Muscle layer of colon (tissue), 2 donors: ENCODE data around the gene PAK1.
"Not testable (repeated sequence)": the region's sequence is repeated elsewhere in the genome, so short reads cannot be mapped to it uniquely, and the experiment has no call there.

ENCODE experiments used
- H3K27ac ChIP-seq: one replicate; pipeline ENCODE4 v1.7.0; 2013; ENCODE audit warnings: low read depth, mild to moderate bottlenecking, low read length, moderate library complexity
- H3K27me3 ChIP-seq, 2 donors: one replicate each; pipeline ENCODE4 v1.7.0; 2013; ENCODE audit warnings: low read length in 2 of 2, mild to moderate bottlenecking in 2 of 2; ENCODE audit not compliant: insufficient read depth in 2 of 2, control insufficient read depth in 1 of 2
- H3K36me3 ChIP-seq: one replicate; pipeline ENCODE4 v1.7.0; 2013; ENCODE audit warnings: mild to moderate bottlenecking, low read length; ENCODE audit not compliant: insufficient read depth
- H3K4me1 ChIP-seq: one replicate; pipeline ENCODE4 v1.7.0; 2013; ENCODE audit warnings: mild to moderate bottlenecking, low read length; ENCODE audit not compliant: insufficient read depth
- H3K4me3 ChIP-seq, 2 donors: one replicate each; pipeline ENCODE4 v1.7.0; 2013; ENCODE audit warnings: low read length in 2 of 2, low read depth in 1 of 2, mild to moderate bottlenecking in 1 of 2, moderate library complexity in 1 of 2
- H3K9ac ChIP-seq: one replicate; pipeline ENCODE4 v1.7.0; 2013; ENCODE audit warnings: low read length
- H3K9me3 ChIP-seq: one replicate; pipeline ENCODE4 v1.7.0; 2013; ENCODE audit warnings: mild to moderate bottlenecking, low read length
- donor health status: abdominal sarcoma.
- donor health status: Adenocarcinoma of cecum.

The PAK1 gene

DNA sequence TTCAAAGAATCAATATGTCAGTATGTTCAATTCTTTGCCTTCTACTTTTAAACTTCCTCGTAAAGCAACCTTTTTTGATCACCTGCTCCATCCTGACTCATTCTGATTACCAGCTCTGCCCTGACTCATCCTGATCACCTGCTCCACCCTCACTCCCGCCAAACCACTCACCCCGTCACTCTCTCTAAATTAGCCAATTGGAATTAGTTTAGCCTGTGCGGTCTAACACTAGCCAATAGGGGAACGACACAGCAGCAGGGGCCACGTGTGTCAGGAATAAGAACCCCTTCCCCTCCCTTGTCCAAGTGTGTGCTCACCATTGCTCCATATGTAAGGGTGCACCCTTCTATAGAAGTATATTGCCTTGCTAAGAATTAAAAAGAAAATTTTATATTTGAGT, 173.9 kb downstream of the PAK1 start:
- H3K4me3 ChIP-seq, H3K9ac ChIP-seq, H3K9me3 ChIP-seq, H3K27me3 ChIP-seq, H3K27ac ChIP-seq, H3K36me3 ChIP-seq, H3K4me1 ChIP-seq: not testable (repeated sequence)

DNA sequence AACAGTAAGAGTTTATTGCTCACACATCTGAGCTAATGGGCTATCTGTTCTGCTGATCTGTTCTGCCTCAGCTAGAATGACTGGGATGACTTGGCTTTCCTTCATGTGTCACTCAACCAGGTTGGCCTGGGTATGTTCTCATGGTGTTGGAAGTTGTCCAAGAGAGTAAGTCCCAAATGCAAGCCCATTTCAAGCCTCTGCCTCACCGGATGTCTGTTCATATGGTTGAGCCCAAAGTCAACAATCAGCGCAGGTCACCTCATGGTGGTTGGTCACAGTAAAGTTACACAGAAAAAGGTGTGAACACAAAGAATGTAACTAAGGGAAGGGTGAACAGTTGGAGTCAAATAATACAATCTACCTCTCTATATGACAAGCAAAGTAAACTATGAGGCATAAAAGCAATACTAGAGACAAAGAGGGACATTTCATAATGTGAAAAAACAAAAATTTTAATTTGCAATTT, 174.3 kb downstream of the PAK1 start:
- Histone ChIP-seq H3K4me1 (no peaks in the 10 kb centered on the region), H3K27me3 (no peaks in the 10 kb centered on the region), H3K9me3 (no peaks in the 10 kb centered on the region), H3K27ac (no peak overlapping the region), H3K9ac (no peak overlapping the region), H3K36me3 (no peaks in the 10 kb centered on the region), H3K4me3 (no peak overlapping the region)

DNA sequence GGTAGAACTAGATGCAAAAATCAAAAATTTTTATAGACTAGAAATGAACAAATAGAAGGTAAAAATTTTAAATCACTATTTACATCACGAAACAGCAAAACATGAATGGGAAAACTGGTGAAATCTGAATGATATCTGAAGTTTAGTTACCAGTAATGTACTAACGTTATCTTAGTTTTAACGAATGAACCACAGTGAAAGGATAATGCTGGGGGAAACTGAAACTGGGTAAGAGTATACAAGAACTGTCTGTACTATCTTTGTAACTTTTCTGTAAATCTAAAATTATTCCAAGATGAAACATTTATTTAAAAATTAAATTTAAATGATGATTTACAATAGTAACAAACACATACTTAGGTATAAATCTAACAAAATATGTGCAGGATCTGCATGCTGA, 179.9 kb downstream of the PAK1 start:
- Histone ChIP-seq H3K4me1 (no peaks in the 10 kb centered on the region), H3K9me3 (peaks cover 3% of the 10 kb centered on the region), H3K36me3 (no peaks in the 10 kb centered on the region)

GRCh38 chr11:77289737-77290136, 184.2 kb downstream of the PAK1 start:
- Histone ChIP-seq H3K4me1 (no peaks in the 10 kb centered on the region), H3K27ac (no peak overlapping the region), H3K9ac (no peak overlapping the region), H3K4me3 (no peak overlapping the region), H3K27me3 (no peaks in the 10 kb centered on the region), H3K36me3 (no peaks in the 10 kb centered on the region), H3K9me3 (peaks cover 3% of the 10 kb centered on the region)

More for the DNA sequence above, 179.9 kb downstream of the PAK1 start:
- Histone ChIP-seq H3K9ac (no peak overlapping the region), H3K27me3 (no peaks in the 10 kb centered on the region), H3K4me3 (no peak overlapping the region), H3K27ac (no peak overlapping the region)

DNA sequence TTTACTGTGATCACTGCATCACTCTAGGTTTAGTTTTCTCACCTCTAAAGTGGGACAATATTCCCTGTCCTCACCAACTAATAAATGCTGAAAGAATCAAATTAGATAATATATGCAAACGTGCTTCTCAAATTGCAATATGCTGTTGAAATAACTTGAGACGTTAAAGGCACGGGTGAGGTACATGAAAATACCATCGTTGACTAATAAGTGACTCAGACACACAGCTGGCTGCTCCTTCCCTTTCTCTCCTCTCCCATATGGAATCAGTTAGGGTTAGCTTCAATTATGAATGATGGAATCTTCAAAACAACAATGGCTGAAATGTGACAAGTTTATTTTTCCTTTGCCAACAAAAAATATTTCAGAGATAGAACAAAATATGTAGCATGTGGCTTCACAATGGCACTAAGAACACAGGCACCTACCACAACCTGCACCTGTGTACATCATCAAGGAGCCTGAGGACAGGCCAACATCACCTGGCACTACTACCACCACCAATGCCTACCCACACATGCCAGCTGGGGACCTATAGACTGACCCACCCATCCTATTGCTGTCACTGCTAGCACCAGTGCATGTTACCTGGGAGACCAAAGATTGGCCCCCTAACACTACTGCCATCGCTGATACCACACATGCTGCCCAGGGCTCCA, 186.2 kb downstream of the PAK1 start:
- Histone ChIP-seq H3K36me3 (no peaks in the 10 kb centered on the region), H3K9me3 (no peaks in the 10 kb centered on the region), H3K27me3 (no peaks in the 10 kb centered on the region), H3K9ac (no peak overlapping the region), H3K4me1 (no peaks in the 10 kb centered on the region), H3K27ac (no peak overlapping the region), H3K4me3 (no peak overlapping the region)

GRCh38 chr11:77287136-77287535, 186.8 kb downstream of the PAK1 start:
- no peak overlapping the region for H3K4me3 ChIP-seq
- no peak overlapping the region for H3K27ac ChIP-seq

GRCh38 chr11:77284476-77285468, 189.1 kb downstream of the PAK1 start:
- no peak overlapping the region for H3K4me3 ChIP-seq
- no peaks in the 10 kb centered on the region for H3K27me3 ChIP-seq
- H3K9ac ChIP-seq: no peak overlapping the region
- H3K27ac ChIP-seq: no peak overlapping the region
- H3K9me3 ChIP-seq: no peaks in the 10 kb centered on the region
- no peaks in the 10 kb centered on the region for H3K4me1 ChIP-seq
- no peaks in the 10 kb centered on the region for H3K36me3 ChIP-seq

More at GRCh38 chr11:77287136-77287535, 186.8 kb downstream of the PAK1 start:
- H3K9me3 ChIP-seq: no peaks in the 10 kb centered on the region
- H3K4me1 ChIP-seq: no peaks in the 10 kb centered on the region
- H3K9ac ChIP-seq: no peak overlapping the region
- no peaks in the 10 kb centered on the region for H3K36me3 ChIP-seq
- no peaks in the 10 kb centered on the region for H3K27me3 ChIP-seq

DNA sequence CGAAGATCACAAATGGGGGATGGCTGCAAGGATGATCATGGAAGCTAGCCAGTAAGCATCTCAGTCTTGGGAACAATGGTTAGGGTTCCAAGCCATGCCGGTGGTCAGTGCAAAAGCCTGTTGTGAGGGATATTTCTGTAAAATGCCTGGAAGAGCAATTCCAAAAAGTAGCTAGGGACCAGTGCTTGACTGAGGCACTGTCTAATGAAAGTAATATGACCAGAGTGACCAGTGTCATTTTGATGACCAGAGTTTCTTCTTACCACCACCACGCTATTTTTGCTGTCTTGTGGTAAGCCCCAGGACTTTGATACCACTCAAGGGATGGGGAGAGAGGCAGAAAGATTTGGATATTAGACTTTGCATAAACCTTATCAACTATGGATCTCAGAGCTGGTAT, 190.8 kb downstream of the PAK1 start:
- Histone ChIP-seq H3K9me3 (no peaks in the 10 kb centered on the region), H3K9ac (no peak overlapping the region), H3K4me1 (no peaks in the 10 kb centered on the region), H3K36me3 (no peaks in the 10 kb centered on the region), H3K27ac (no peak overlapping the region), H3K27me3 (no peaks in the 10 kb centered on the region), H3K4me3 (no peak overlapping the region)

GRCh38 chr11:77278595-77279506, 195.0 kb downstream of the PAK1 start:
- H3K36me3 ChIP-seq: no peaks in the 10 kb centered on the region
- H3K9me3 ChIP-seq: no peaks in the 10 kb centered on the region
- H3K27ac ChIP-seq: no peak overlapping the region
- H3K27me3 ChIP-seq: no peaks in the 10 kb centered on the region
- H3K9ac ChIP-seq: no peak overlapping the region
- no peaks in the 10 kb centered on the region for H3K4me1 ChIP-seq
- no peak overlapping the region for H3K4me3 ChIP-seq

DNA sequence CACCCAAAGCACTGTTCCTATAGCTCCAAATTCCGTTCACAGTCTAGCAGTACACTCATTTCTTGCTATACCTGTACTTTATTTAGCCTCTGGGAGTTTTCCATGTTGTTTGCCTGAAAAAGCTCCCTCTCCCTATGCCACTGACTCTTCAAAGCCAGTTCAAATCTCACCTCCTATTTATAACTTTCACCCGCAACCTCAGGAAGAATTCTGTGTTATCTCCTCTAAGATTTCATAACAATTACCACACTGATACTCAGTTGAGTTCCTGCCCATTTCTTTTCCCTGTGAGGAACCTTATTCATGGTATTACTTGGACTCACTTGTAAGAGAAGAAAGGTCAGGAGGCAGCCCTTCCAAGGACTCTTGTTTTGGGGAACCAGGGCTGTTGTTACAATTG, 197.6 kb downstream of the PAK1 start:
- Histone ChIP-seq H3K4me3 (no peak overlapping the region), H3K9ac (no peak overlapping the region), H3K9me3 (no peaks in the 10 kb centered on the region), H3K27ac (no peak overlapping the region), H3K27me3 (no peaks in the 10 kb centered on the region), H3K4me1 (no peaks in the 10 kb centered on the region), H3K36me3 (no peaks in the 10 kb centered on the region)
